A673 (cell line): ENCODE results near the gene IL6. TPM values are rescaled to one million over a fixed set of nuclear protein-coding genes. Genes with fewer than 3 reads are reported as not detected.

Source experiments
- total RNA-seq: library from RNA; stranded (reverse); gene quantifications from 2 replicates; pipeline ENCODE4 v1.2.3, GENCODE V29; 2021

Gene IL6
- total RNA-seq, 1 experiment from 2014 or later = not detected

Other genes with a start within 250 kb of the IL6 start
- gene STEAP1B, start 227.0 kb upstream of the IL6 start, total RNA-seq = 49.9 and 53.0 TPM in 2 replicates
- gene TOMM7, start 95.6 kb downstream of the IL6 start, total RNA-seq = 149 and 175 TPM in 2 replicates